ENCODE data around the gene ACVR2B. TPM values are rescaled to one million over a fixed set of nuclear protein-coding genes. Genes with fewer than 3 reads are reported as not detected.

The ACVR2B gene
- total RNA-seq, 4 donors from 2014 or later, result 2.7 to 9.9 (median 4.3) TPM

DNA sequence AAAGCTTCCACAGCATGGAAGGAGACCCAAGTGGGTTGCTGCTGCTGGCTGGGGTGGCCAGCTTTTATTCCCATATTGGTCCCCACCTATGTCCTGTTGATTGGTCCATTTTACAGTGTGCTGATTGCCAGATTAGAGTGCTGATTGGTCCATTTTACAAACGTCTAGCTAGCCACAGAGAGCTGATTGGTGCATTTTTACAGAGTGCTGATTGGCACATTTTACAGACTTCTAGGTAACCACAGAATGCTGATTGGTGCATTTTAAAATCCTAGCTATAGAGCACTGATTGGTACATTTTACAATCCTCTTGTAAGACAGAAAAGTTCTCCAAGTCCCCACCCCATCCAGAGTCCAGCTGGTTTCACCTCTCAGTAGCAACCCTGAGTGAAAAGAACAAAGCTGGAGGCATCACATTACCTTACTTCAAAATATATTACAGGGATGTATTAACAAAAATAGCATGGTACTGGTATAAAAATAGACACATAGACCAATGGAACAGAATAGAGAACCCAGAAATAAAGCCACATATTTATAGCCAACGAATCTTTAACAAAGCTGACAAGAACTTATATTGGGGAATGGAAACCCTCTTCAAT lies 7.5 kb upstream of the ACVR2B start:
- TF ChIP-seq, protein P1, sequence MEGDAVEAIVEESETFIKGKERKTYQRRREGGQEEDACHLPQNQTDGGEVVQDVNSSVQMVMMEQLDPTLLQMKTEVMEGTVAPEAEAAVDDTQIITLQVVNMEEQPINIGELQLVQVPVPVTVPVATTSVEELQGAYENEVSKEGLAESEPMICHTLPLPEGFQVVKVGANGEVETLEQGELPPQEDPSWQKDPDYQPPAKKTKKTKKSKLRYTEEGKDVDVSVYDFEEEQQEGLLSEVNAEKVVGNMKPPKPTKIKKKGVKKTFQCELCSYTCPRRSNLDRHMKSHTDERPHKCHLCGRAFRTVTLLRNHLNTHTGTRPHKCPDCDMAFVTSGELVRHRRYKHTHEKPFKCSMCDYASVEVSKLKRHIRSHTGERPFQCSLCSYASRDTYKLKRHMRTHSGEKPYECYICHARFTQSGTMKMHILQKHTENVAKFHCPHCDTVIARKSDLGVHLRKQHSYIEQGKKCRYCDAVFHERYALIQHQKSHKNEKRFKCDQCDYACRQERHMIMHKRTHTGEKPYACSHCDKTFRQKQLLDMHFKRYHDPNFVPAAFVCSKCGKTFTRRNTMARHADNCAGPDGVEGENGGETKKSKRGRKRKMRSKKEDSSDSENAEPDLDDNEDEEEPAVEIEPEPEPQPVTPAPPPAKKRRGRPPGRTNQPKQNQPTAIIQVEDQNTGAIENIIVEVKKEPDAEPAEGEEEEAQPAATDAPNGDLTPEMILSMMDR (IDR thresholded peaks at IDR 0.05), result no peak

DNA sequence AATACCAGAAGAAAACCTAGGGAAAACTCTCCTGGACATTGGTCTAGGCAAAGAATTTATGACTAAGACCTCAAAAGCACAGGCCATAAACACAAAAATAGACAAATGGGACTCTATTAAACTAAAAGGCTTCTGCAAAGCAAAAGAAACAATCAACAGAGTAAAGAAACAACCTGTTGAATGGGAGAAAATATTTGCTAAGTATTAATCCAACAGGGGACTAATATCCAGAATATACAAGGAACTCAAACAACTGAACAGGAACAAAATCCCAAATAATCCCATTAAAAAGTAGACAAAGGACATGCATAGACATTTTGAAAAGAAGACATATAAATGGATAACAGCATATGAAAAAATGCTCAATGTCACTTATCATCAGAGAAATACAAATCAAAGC lies 6.9 kb upstream of the ACVR2B start:
- TF ChIP-seq, protein P1 (IDR thresholded peaks at IDR 0.05), result no peak
- DNase-seq (ENCODE audit: low spot score) (no peak), ATAC-seq (ENCODE audit: low FRiP score) (no peak)

More for the DNA sequence above, 7.5 kb upstream of the ACVR2B start:
- ATAC-seq (ENCODE audit: low FRiP score) (no peak), DNase-seq (ENCODE audit: low spot score) (no peak)

DNA sequence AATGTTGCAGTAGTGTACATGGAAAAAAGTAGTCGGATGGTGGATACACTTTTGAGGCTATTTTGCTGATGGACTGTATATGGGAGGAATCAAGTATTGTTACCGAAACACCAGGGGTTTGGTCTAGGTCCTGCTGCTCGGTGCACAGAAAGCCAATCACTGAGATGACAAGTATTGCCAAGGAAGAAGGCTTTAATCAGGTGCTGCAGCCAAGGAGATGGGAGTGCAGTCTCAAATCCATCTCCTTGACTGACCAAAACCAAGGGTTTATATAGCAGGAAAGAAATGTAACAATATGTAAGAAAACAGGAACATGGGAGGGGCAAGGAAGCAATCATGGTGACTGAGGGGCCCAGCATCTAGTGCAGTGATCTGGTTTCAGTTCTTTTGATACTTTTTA lies 2.8 kb upstream of the ACVR2B start:
- DNase-seq (ENCODE audit: low spot score) (no peak), ATAC-seq (ENCODE audit: low FRiP score) (no peak)
- TF ChIP-seq, protein P1 (IDR thresholded peaks at IDR 0.05), result no peak

DNA sequence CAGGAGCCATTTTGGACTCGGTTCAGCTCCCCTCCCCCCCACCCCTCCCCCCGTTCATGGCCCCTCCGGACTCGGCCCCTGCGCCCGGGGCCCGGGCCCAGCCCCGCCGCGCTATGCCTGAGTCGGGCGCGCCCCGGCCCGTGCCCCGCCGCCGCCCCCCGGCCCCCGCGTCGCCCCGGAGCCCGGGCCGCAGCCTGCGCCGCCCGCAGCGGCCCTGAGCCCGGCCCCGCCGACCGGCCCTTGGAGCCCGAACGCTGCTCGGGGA lies 155 bp downstream of the ACVR2B start:
- TF ChIP-seq, protein P1 (IDR thresholded peaks at IDR 0.05), result no peak
- ATAC-seq (ENCODE audit: low FRiP score) (peak; percentile 0), DNase-seq (ENCODE audit: low spot score) (no peak)

DNA sequence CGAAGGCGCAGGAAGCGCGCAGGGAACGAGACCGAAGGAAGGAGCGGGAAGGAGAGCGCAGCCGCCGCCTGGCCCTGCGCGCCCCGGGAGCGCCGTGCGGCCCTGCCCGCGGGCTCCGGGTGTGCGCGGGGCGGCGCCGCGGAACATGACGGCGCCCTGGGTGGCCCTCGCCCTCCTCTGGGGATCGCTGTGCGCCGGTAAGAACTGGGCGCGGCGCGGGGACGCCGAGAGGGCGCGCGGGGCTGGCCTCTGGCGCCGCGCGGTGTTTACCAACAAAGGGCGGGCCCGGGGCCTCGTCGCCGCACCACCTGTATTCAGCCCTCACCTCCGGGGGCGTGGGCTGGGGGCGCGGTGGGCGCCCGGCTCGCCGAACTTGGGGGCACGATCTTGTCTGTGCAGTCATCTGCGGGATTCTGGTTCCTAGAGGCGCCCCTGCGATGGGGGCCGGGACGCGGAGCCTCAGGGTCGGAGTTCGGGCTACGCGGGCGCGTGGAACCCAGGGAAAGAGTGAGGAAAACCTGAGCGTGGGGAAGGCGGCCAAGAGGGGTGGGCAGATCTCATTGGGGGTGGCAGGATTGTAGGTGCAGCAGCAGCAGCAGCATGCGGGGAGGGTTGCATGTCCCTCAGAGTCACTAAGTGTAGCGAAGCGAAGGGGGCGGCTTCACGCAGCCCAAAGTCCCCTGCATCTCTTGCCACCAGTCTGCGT lies 641 bp downstream of the ACVR2B start:
- TF ChIP-seq, protein P1 (IDR thresholded peaks at IDR 0.05), result no peak
- DNase-seq (ENCODE audit: low spot score) (no peak), ATAC-seq (ENCODE audit: low FRiP score) (peak; percentile 2)

DNA sequence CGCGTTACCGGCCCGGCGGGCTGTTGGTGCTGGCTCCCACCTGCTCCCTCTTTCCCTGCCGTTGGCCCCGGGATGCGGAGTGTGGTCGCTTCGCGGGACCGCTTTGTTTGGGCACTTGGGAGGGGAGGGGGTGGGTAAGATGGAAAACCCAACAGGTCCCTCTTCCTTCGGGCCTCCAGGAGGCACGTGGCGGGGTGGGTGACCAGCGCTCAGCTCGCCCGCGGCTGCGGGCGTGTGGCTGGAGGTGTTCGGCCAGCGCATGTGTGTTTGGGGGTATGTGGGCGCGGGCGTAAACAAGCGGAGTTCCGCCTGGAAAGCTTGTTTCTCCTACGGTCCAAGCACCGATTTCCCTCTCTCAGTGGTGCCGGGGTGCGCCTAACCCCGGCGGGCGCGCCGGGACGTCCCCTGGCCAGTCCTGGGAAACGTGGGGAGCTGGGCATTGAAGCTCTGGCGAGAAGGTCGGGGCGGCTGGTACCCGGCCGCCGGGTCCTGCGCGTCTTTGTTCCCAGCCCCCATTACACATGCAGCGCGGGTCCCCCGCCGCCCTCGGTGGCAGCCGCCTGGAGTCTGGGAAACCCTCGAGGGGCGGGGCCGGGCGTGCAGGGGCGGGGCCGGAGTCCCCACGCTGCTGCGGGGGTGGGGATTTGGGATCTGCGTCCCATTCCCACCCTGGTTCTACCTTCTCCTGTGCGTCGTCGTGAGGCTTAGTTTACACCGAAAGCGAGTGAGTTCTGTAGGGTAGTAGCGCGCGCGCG lies 1.4 kb downstream of the ACVR2B start:
- peak; percentile 49 for ATAC-seq (ENCODE audit: low FRiP score)
- TF ChIP-seq, protein P1 (IDR thresholded peaks at IDR 0.05), result no peak
- DNase-seq (ENCODE audit: low spot score), result peak; percentile 63

Data from omental fat pad (tissue), 4 donors.